Urinary bladder (tissue), 4 donors: ENCODE measurements around the gene VCX3B. TPM values are rescaled to one million over a fixed set of nuclear protein-coding genes. Genes with fewer than 3 reads are reported as not detected.
"Not testable (repeated sequence)": the region's sequence is repeated elsewhere in the genome, so short reads cannot be mapped to it uniquely, and the experiment has no call there.

Experiments
- DNase-seq: peaks from one replicate; pipeline ENCODE4 v3.0.0-alpha.2; 2015; ENCODE audit errors: extremely low spot score
- H3K27ac ChIP-seq: one replicate; pipeline ENCODE4 v1.5.1; 2013; ENCODE audit warnings: low read depth, mild to moderate bottlenecking, moderate library complexity
- H3K36me3 ChIP-seq: one replicate; pipeline ENCODE4 v1.6.1; 2013; ENCODE audit warnings: mild to moderate bottlenecking, moderate library complexity; ENCODE audit not compliant: insufficient read depth
- H3K4me1 ChIP-seq: one replicate; pipeline ENCODE4 v1.6.1; 2013; ENCODE audit warnings: mild to moderate bottlenecking, moderate library complexity; ENCODE audit not compliant: insufficient read depth
- H3K4me3 ChIP-seq: one replicate; pipeline ENCODE4 v1.5.1; 2013; ENCODE audit warnings: low read depth, low read length
- WGBS: extraction: QIAGEN DNeasy Blood & Tissue Kit; methylation state at CpG from one replicate; pipeline ENCODE4 v1.1.7; 2013; 5-methylcytosine and 5-hydroxymethylcytosine counted together
- polyA plus RNA-seq: library from polyadenylated mRNA; stranded (reverse); fragments of 200-250 nt; gene quantifications from one replicate; pipeline ENCODE4 v1.2.3, GENCODE V29; 2013
- total RNA-seq: library from RNA; depleted of rRNA; stranded (reverse); fragments of >200 nt; gene quantifications from one replicate; pipeline ENCODE4 v1.2.3, GENCODE V29; 2014
- donor health status: healthy with polysubstance abuse.
- donor health status: healthy.

VCX3B gene
- total and polyA plus RNA-seq, 2 donors = not detected

GRCh38 chrX:8500203-8500602 is 35.6 kb downstream of the VCX3B start:
- DNase-seq = no peak
- Histone ChIP-seq H3K4me3 (no peak overlapping the region), H3K4me1 (no peaks in the 10 kb centered on the region), H3K36me3 (no peaks in the 10 kb centered on the region), H3K27ac (no peak overlapping the region)
- WGBS = 94% methylated on average over 4 of the region's 4 CpGs

DNA sequence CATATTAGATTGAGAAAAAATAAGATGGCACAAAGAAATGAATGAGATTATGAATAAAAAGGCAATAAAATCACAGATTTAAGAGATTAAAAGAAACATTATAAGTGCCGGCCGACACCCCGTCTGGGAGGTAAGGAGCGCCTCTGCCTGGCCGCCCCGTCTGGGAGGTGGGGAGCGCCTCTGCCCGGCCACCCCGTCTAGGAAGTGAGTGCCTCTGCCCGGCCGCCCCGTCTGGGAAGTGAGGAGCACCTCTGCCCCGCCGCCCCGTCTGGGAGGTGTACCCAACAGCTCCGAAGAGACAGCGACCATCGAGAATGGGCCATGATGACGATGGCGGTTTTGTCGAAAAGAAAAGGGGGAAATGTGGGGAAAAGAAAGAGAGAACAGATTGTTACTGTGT is 37.5 kb downstream of the VCX3B start:
- H3K4me1 ChIP-seq, H3K27ac ChIP-seq, H3K36me3 ChIP-seq, DNase-seq, H3K4me3 ChIP-seq: not testable (repeated sequence)
- 98% methylated on average over 21 of the region's 21 CpGs for WGBS

- Histone ChIP-seq H3K36me3 (no peaks in the 10 kb centered on the region), H3K27ac (no peak overlapping the region), H3K4me3 (no peak overlapping the region), H3K4me1 (no peaks in the 10 kb centered on the region)
- no peak for DNase-seq
- 38% methylated on average over 6 of the region's 6 CpGs for WGBS
Observed at GRCh38 chrX:8504451-8504850, 39.8 kb downstream of the VCX3B start.
